SW 1271 (cell line): ENCODE results near the gene BCAS3.
"Not testable (repeated sequence)": the region's sequence is repeated elsewhere in the genome, so short reads cannot be mapped to it uniquely, and the experiment has no call there.

Experiments
- DNase-seq, 2 experiments: peaks; one replicate each; lab custom pipeline; 2025; lab: John Stamatoyannopoulos, UW

BCAS3 gene

GRCh38 chr17:61225178-61225882 lies 547.7 kb downstream of the BCAS3 start:
- DNase-seq = no peak

GRCh38 chr17:61227866-61228265 lies 550.2 kb downstream of the BCAS3 start:
- no peak for DNase-seq

GRCh38 chr17:61230461-61230860 lies 552.8 kb downstream of the BCAS3 start:
- no peak for DNase-seq

GRCh38 chr17:61230972-61231820 lies 553.5 kb downstream of the BCAS3 start:
- DNase-seq = no peak

GRCh38 chr17:61232871-61233270 lies 555.2 kb downstream of the BCAS3 start:
- no peak for DNase-seq

- DNase-seq = no peak
Measured at GRCh38 chr17:61233991-61234750, 556.5 kb downstream of the BCAS3 start.

GRCh38 chr17:61235001-61235826 lies 557.6 kb downstream of the BCAS3 start:
- DNase-seq = no peak

GRCh38 chr17:61235827-61236197 lies 558.2 kb downstream of the BCAS3 start:
- no peak for DNase-seq

- no peak for DNase-seq
Measured at GRCh38 chr17:61237275-61237674, 559.6 kb downstream of the BCAS3 start.

- no peak for DNase-seq
Measured at GRCh38 chr17:61238455-61238933, 560.8 kb downstream of the BCAS3 start.

- DNase-seq = no peak
Measured at GRCh38 chr17:61239327-61239726, 561.7 kb downstream of the BCAS3 start.

- DNase-seq = no peak
Measured at GRCh38 chr17:61239953-61240352, 562.3 kb downstream of the BCAS3 start.

- DNase-seq = no peak
Measured at GRCh38 chr17:61240851-61241468, 563.3 kb downstream of the BCAS3 start.

- DNase-seq = not testable (repeated sequence)
Measured at GRCh38 chr17:61244988-61245387, 567.3 kb downstream of the BCAS3 start.

- no peak for DNase-seq
Measured at GRCh38 chr17:61245706-61246135, 568.1 kb downstream of the BCAS3 start.

- DNase-seq = no peak
Measured at GRCh38 chr17:61247439-61247838, 569.8 kb downstream of the BCAS3 start.

GRCh38 chr17:61248399-61248798 lies 570.7 kb downstream of the BCAS3 start:
- DNase-seq = no peak

GRCh38 chr17:61249649-61250299 lies 572.1 kb downstream of the BCAS3 start:
- DNase-seq = no peak

GRCh38 chr17:61250335-61250890 lies 572.8 kb downstream of the BCAS3 start:
- no peak for DNase-seq
